ENCODE results near the gene IFNAR1. TPM values are rescaled to one million over a fixed set of nuclear protein-coding genes. Genes with fewer than 3 reads are reported as not detected.

Gene IFNAR1
- total and polyA plus RNA-seq, 2 experiments from 2014 or later = 14.0 to 18.7 TPM

DNA sequence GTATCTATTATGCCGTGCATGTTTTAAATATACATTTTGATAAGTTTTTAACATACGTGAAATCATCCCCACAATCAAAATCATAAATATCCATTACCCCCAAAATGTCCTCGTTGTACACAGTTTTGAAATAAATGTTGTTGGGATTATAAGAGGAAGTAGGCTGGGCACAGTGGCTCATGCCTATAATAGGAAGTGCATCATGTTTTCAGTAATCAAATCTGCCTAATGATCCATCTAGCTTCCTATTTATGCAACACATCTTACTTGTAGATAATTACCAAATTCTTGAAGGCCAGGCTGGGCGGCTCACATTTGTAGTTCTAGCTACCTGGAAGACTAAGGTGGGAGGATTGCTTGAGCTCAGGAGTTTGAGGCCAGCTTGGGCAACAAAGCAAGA is 63.4 kb downstream of the IFNAR1 start:
- H3K27me3 Mint-ChIP-seq (ENCODE audit: insufficient read depth, low read depth, poor library complexity) = peaks cover 2% of the 10 kb centered on the region
- H3K9me3 Mint-ChIP-seq = no peaks in the 10 kb centered on the region; the same call in 2 of the 3 replicates
- H3K4me1 Mint-ChIP-seq = peaks cover 6% of the 10 kb centered on the region
- no peaks in the 10 kb centered on the region for H3K36me3 ChIP-seq (ENCODE audit: insufficient read depth)
- H3K4me2 ChIP-seq = no peak overlapping the region
- no peak for TF ChIP-seq POLR2AphosphoS5 (IDR thresholded peaks at IDR 0.05; ENCODE audit: low read depth)
- no peaks in the 10 kb centered on the region for H3F3A ChIP-seq (replicated peaks; ENCODE audit: low read depth)
- no peaks in the 10 kb centered on the region for H3K9me2 ChIP-seq (ENCODE audit: insufficient read depth)
- H3K27me3 ChIP-seq (ENCODE audit: insufficient read depth) = no peaks in the 10 kb centered on the region
- ATAC-seq (no peak), DNase-seq (ENCODE audit: low spot score) (no peak)
- H3K36me3 Mint-ChIP-seq (ENCODE audit: low read depth) = no peaks in the 10 kb centered on the region
- no peak overlapping the region for H3K27ac Mint-ChIP-seq
- H3K4me3 ChIP-seq = no peak overlapping the region
- H3K4me1 ChIP-seq (ENCODE audit: insufficient read depth) = no peaks in the 10 kb centered on the region
- H3K79me2 ChIP-seq (replicated peaks; ENCODE audit: insufficient read depth) = no peaks in the 10 kb centered on the region
- no peak overlapping the region for H3K4me3 Mint-ChIP-seq
- no peak overlapping the region for H3K27ac ChIP-seq (ENCODE audit: low read depth)
- H4K20me1 ChIP-seq (replicated peaks; ENCODE audit: insufficient read depth) = no peaks in the 10 kb centered on the region
- H2AFZ ChIP-seq = no peak overlapping the region

DNA sequence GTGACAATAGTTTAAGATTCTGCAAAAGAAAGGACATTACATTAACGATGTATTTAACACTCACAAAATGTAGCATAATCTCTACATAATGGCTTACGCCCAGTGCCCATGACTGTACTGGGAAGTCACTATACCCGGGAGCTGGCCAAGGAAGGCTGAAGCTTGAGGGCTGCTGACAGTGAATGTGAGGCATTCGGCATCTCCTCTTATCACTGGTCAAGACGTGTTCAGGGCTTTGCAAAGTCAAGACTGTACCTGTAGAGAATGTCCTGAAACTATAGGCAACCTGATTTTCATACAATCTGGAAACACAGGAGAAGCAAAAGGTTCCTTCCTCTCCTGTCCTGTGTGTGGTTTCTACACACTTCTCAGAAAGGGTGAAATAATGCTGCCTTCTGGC is 65.7 kb downstream of the IFNAR1 start:
- no peak for TF ChIP-seq JUNB (IDR thresholded peaks at IDR 0.05; ENCODE audit: unreplicated experiment)
- no peak for TF ChIP-seq POLR2AphosphoS5 (IDR thresholded peaks at IDR 0.05; ENCODE audit: low read depth)
- Mint-ChIP-seq H3K4me1 (peaks cover 4% of the 10 kb centered on the region), H3K36me3 (ENCODE audit: low read depth) (no peaks in the 10 kb centered on the region)

DNA sequence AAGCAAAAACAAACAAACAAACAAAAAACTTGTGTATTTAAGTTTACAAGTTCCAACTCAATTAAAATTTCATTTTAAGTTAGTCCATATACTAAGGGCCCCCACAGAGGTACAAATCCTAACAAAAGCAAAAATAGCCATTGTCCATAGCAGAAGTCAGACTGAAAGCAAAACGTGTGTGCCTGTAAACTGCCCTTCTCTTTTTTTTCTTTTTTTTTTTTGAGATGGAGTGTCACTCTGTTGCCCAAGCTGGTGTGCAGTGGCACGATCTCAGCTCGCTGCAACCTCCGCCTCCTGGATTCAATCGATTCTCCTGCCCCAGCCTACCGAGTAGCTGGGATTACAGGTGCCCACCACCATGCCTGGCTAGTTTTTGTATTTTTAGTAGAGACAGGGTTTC is 66.9 kb downstream of the IFNAR1 start:
- no peaks in the 10 kb centered on the region for H4K20me1 ChIP-seq (replicated peaks; ENCODE audit: insufficient read depth)
- Mint-ChIP-seq H3K9me3 (no peaks in the 10 kb centered on the region), H3K27ac (no peak overlapping the region), H3K27me3 (ENCODE audit: insufficient read depth, low read depth, poor library complexity) (peaks cover 2% of the 10 kb centered on the region), H3K36me3 (ENCODE audit: low read depth) (no peaks in the 10 kb centered on the region), H3K4me3 (no peak overlapping the region), H3K4me1 (peaks cover 4% of the 10 kb centered on the region)
- no peaks in the 10 kb centered on the region for H3K9me2 ChIP-seq (ENCODE audit: insufficient read depth)
- no peak for ATAC-seq
- H2AFZ ChIP-seq = no peak overlapping the region
- H3F3A ChIP-seq (replicated peaks; ENCODE audit: low read depth) = no peaks in the 10 kb centered on the region
- no peak for DNase-seq (ENCODE audit: low spot score)
- no peaks in the 10 kb centered on the region for H3K27me3 ChIP-seq (ENCODE audit: insufficient read depth)
- H3K4me2 ChIP-seq = no peak overlapping the region
- H3K36me3 ChIP-seq (ENCODE audit: insufficient read depth) = no peaks in the 10 kb centered on the region
- no peak overlapping the region for H3K4me3 ChIP-seq
- no peaks in the 10 kb centered on the region for H3K4me1 ChIP-seq (ENCODE audit: insufficient read depth)
- no peaks in the 10 kb centered on the region for H3K79me2 ChIP-seq (replicated peaks; ENCODE audit: insufficient read depth)
- H3K27ac ChIP-seq (ENCODE audit: low read depth) = no peak overlapping the region
- TF ChIP-seq CREB1 (CRISPR knock-in tag; IDR thresholded peaks at IDR 0.05; ENCODE audit: low read depth) (no peak), POLR2AphosphoS5 (IDR thresholded peaks at IDR 0.05; ENCODE audit: low read depth) (no peak), STAT1 (IDR thresholded peaks at IDR 0.05; ENCODE audit: unreplicated experiment) (no peak), ZNF114 (CRISPR knock-in tag; IDR thresholded peaks at IDR 0.05) (no peak), NANOG (IDR thresholded peaks at IDR 0.05; ENCODE audit: borderline replicate concordance) (no peak), EZH2 (IDR thresholded peaks at IDR 0.05; ENCODE audit: low read depth, unreplicated experiment) (no peak), EZH2phosphoT487 (IDR thresholded peaks at IDR 0.05; ENCODE audit: unreplicated experiment) (no peak), ZNF331 (CRISPR knock-in tag; IDR thresholded peaks at IDR 0.05; ENCODE audit: low read depth) (no peak), JUNB (IDR thresholded peaks at IDR 0.05; ENCODE audit: unreplicated experiment) (no peak)
- TF ChIP-seq, protein P1, sequence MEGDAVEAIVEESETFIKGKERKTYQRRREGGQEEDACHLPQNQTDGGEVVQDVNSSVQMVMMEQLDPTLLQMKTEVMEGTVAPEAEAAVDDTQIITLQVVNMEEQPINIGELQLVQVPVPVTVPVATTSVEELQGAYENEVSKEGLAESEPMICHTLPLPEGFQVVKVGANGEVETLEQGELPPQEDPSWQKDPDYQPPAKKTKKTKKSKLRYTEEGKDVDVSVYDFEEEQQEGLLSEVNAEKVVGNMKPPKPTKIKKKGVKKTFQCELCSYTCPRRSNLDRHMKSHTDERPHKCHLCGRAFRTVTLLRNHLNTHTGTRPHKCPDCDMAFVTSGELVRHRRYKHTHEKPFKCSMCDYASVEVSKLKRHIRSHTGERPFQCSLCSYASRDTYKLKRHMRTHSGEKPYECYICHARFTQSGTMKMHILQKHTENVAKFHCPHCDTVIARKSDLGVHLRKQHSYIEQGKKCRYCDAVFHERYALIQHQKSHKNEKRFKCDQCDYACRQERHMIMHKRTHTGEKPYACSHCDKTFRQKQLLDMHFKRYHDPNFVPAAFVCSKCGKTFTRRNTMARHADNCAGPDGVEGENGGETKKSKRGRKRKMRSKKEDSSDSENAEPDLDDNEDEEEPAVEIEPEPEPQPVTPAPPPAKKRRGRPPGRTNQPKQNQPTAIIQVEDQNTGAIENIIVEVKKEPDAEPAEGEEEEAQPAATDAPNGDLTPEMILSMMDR (conservative IDR thresholded peaks at IDR 0.05; ENCODE audit: low read depth in 2 of 2) = no peak
- TF ChIP-seq, protein P2, sequence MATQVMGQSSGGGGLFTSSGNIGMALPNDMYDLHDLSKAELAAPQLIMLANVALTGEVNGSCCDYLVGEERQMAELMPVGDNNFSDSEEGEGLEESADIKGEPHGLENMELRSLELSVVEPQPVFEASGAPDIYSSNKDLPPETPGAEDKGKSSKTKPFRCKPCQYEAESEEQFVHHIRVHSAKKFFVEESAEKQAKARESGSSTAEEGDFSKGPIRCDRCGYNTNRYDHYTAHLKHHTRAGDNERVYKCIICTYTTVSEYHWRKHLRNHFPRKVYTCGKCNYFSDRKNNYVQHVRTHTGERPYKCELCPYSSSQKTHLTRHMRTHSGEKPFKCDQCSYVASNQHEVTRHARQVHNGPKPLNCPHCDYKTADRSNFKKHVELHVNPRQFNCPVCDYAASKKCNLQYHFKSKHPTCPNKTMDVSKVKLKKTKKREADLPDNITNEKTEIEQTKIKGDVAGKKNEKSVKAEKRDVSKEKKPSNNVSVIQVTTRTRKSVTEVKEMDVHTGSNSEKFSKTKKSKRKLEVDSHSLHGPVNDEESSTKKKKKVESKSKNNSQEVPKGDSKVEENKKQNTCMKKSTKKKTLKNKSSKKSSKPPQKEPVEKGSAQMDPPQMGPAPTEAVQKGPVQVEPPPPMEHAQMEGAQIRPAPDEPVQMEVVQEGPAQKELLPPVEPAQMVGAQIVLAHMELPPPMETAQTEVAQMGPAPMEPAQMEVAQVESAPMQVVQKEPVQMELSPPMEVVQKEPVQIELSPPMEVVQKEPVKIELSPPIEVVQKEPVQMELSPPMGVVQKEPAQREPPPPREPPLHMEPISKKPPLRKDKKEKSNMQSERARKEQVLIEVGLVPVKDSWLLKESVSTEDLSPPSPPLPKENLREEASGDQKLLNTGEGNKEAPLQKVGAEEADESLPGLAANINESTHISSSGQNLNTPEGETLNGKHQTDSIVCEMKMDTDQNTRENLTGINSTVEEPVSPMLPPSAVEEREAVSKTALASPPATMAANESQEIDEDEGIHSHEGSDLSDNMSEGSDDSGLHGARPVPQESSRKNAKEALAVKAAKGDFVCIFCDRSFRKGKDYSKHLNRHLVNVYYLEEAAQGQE (IDR thresholded peaks at IDR 0.05; ENCODE audit: unreplicated experiment) = no peak

More for the DNA sequence above, 65.7 kb downstream of the IFNAR1 start:
- H3K27ac Mint-ChIP-seq = no peak overlapping the region
- H3K4me1 ChIP-seq (ENCODE audit: insufficient read depth) = no peaks in the 10 kb centered on the region
- no peaks in the 10 kb centered on the region for H3K9me3 Mint-ChIP-seq
- no peaks in the 10 kb centered on the region for H3K79me2 ChIP-seq (replicated peaks; ENCODE audit: insufficient read depth)
- H3K4me2 ChIP-seq = no peak overlapping the region
- H3K27ac ChIP-seq (ENCODE audit: low read depth) = no peak overlapping the region
- no peaks in the 10 kb centered on the region for H4K20me1 ChIP-seq (replicated peaks; ENCODE audit: insufficient read depth)
- H3F3A ChIP-seq (replicated peaks; ENCODE audit: low read depth) = no peaks in the 10 kb centered on the region
- no peaks in the 10 kb centered on the region for H3K27me3 ChIP-seq (ENCODE audit: insufficient read depth)
- ATAC-seq (no peak), DNase-seq (ENCODE audit: low spot score) (no peak)
- H3K9me2 ChIP-seq (ENCODE audit: insufficient read depth) = no peaks in the 10 kb centered on the region
- no peak overlapping the region for H2AFZ ChIP-seq
- no peak overlapping the region for H3K4me3 ChIP-seq
- H3K27me3 Mint-ChIP-seq (ENCODE audit: insufficient read depth, low read depth, poor library complexity) = peaks cover 2% of the 10 kb centered on the region
- H3K36me3 ChIP-seq (ENCODE audit: insufficient read depth) = no peaks in the 10 kb centered on the region
- no peak overlapping the region for H3K4me3 Mint-ChIP-seq
